Measurements from ENCODE around the gene MTERF4.

DNA sequence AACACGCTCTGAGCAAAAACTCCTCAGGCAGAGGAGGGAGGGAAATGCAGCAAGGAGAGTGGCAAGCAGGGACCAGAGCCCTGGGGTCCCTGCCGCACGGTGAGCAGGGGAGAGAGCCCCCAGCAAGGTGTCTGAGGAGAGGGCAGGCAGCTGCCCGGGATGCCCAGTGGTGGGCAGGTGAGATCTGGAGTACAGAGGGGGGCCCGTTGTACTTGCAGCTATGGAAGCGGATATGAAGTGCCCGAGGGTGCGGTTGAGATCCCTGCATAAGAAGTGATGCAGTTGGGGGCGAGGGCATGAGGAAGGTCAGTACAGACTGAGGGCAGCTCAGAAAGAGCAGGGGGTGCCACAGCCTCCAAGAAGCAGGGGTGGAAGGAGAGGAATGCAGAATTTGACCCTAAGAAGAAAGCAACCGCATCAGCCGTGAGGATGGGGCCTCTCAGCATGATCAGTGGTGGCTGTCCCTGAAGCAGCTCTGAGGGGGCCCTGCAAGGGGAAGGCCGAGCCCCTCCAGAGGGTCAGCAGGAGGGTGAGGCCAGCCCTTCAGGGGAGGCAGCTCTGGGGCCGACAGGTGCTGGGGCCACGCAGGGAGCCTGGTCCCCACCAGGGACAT, 29.4 kb downstream of the MTERF4 start:
- TF ChIP-seq EGR1 (IDR thresholded peaks at IDR 0.05; ENCODE audit: borderline replicate concordance, low read depth, low read length): no peak
- no peak for TF ChIP-seq TAF1 (IDR thresholded peaks at IDR 0.05; ENCODE audit: low read depth, low read length)
- no peak for TF ChIP-seq MAFK (IDR thresholded peaks at IDR 0.05; ENCODE audit: low read depth, low read length)
- TF ChIP-seq, protein P1, sequence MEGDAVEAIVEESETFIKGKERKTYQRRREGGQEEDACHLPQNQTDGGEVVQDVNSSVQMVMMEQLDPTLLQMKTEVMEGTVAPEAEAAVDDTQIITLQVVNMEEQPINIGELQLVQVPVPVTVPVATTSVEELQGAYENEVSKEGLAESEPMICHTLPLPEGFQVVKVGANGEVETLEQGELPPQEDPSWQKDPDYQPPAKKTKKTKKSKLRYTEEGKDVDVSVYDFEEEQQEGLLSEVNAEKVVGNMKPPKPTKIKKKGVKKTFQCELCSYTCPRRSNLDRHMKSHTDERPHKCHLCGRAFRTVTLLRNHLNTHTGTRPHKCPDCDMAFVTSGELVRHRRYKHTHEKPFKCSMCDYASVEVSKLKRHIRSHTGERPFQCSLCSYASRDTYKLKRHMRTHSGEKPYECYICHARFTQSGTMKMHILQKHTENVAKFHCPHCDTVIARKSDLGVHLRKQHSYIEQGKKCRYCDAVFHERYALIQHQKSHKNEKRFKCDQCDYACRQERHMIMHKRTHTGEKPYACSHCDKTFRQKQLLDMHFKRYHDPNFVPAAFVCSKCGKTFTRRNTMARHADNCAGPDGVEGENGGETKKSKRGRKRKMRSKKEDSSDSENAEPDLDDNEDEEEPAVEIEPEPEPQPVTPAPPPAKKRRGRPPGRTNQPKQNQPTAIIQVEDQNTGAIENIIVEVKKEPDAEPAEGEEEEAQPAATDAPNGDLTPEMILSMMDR (IDR thresholded peaks at IDR 0.05; ENCODE audit: control extremely low read depth in 1 of 3, insufficient read depth in 1 of 3, low read depth in 1 of 3, low read length in 3 of 3): no peak

Data from H1 (cell line).